A673 (cell line): ENCODE data around the gene LHFPL6.

ENCODE experiments used
- CTCF ChIP-seq: fragments of 300-800, 200-600 bp; sonication (generic); conservative IDR thresholded peaks from 2 replicates; pipeline ENCODE4 v1.5.1; 2017; ENCODE audit warnings: low read depth, mild to moderate bottlenecking, antibody characterized with exemption, low read length, moderate library complexity, mixed read lengths
- EZH2 ChIP-seq: fragments of 200-600 bp; sonication (generic); IDR thresholded peaks from 2 replicates; pipeline ENCODE4 v1.6.1; 2017; ENCODE audit warnings: borderline replicate concordance, low read depth, mild to moderate bottlenecking, mixed read lengths, antibody characterized with exemption, low read length; ENCODE audit not compliant: poor library complexity, severe bottlenecking

GRCh38 chr13:39605677-39606320, 2.8 kb upstream of the LHFPL6 start:
- TF ChIP-seq CTCF (no peak), EZH2 (no peak)
